ENCODE data around the gene MYRF.

MYRF gene

GRCh38 chr11:61756452-61757212, 4.2 kb downstream of the MYRF start:
- DNase-seq (ENCODE audit: extremely low read depth in 1 of 2, low read depth in 1 of 2): no peak

- DNase-seq (ENCODE audit: extremely low read depth in 1 of 2, low read depth in 1 of 2): no peak
These were observed 4.9 kb downstream of the MYRF start for GRCh38 chr11:61757213-61757862.

- DNase-seq (ENCODE audit: extremely low read depth in 1 of 2, low read depth in 1 of 2): no peak
These were observed 8.5 kb downstream of the MYRF start for GRCh38 chr11:61760946-61761345.

DNA sequence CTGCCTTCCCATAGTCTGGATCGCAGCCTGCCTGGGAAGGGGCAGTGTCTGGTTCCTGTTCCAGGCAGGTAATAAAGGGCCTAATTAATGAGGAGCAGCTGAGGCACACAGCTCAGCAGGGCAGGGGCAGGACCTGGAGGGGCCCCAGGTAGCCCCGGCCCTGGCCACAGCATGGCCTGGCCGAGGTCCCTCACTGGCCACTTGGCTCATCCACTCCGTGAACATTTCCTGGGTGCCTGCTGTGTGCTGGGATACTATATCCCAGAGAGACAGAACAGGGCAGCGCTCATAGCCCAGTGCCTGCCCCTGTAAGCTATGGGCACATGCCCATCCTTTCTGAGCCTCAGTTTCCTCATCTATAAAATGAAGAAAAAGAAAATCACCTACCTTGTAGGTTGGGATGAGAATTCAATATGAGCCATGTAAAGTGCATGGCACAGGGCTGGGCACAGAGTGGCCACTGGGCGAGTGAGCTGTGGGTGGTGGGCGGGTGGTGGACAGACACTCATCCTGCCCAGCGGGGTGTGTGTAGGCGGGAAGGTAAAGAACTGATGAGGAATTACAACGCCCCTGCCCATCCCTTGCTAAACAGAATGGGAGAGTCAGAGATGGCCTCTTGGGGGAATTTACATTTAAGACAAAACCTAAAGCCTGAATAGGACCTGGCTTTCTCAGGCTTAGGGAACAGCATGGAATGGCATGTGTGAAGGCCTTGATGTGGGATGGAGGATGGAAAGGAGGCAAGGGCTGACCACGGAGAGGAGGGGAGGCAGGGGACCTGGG, 9.2 kb downstream of the MYRF start:
- no peak for DNase-seq (ENCODE audit: extremely low read depth in 1 of 2, low read depth in 1 of 2)

DNA sequence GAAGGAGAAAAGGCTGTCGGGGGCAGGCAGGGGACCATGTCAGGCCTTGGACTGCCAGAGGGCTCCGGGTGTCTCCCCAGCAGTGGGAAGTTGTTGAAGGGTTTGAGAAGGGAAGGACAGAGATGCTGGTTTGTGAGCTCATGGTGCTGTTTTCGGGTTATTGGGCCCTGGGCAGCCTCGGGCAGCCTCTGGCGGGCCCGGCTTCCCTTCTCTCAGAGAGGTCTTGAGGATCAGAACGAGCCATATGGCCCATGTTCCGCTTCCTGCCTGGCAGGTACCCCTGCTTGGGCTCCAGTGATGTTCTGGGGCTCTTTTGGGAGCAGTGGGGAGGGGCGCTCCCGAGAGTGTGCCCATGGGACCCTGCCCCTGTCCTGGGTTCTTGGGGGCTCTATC, 9.8 kb downstream of the MYRF start:
- DNase-seq (ENCODE audit: extremely low read depth in 1 of 2, low read depth in 1 of 2): no peak

GRCh38 chr11:61762798-61763197, 10.4 kb downstream of the MYRF start:
- DNase-seq (ENCODE audit: extremely low read depth in 1 of 2, low read depth in 1 of 2): no peak

GRCh38 chr11:61763930-61764605, 11.6 kb downstream of the MYRF start:
- DNase-seq (ENCODE audit: extremely low read depth in 1 of 2, low read depth in 1 of 2): no peak

DNA sequence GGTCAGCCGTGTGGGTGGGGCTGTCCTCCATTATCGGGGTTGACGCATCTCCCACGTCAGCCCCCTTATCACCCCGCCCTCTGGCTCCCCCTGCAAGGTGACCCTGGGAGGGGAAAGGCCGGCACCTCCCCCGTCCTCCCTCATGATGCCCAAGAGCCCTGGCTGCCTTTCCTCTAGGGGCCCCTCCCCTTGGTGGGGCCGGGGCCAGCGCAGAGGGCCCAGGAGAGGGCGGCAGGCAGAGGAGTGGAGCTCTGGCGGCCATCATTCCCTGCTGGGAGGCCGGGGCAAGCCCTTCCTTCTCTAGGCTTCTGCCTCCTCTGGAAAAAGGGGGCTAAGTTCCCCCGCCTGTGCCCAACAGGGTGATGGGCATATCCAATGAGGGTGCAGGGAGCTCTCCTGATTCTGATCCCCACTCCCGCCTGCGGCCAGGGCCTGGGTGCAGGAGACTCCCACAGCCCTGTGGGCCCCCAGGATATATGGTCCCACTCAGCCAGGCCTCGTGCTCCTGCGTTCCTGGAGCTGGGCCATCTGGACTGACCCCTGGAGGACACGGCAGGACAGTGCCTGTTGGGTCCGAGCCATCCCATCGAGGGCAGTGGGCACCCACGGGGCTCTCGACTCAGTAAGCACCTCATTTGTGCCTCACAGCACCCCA, 12.3 kb downstream of the MYRF start:
- no peak for DNase-seq (ENCODE audit: extremely low read depth in 1 of 2, low read depth in 1 of 2)

DNA sequence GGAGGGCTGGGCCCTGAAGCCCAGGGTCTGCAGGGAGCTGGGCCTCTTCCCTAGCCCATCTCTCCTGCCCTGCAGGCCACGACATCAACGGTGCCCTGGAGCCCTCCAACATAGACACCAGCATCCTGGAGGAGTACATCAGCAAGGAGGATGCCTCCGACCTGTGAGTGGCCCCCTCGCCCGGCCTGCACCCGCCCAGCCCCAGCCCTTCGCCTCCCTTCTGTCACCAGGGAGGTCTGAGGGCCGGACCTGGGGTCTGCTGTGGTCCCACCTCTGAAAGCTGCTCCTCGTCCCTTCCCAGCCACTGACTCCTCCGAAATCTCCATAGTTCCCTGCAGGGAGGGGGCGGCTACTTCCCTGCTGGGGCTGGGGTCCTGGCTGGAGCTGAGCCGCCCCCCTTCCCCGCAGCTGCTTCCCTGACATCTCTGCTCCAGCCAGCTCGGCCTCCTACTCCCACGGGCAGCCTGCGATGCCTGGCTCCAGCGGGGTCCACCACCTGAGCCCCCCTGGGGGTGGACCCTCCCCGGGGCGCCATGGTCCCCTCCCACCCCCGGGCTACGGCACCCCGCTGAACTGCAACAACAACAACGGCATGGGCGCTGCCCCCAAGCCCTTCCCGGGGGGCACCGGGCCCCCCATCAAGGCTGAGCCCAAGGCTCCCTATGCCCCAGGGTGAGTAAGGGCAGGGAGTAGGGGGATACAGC, 13.3 kb downstream of the MYRF start:
- DNase-seq (ENCODE audit: extremely low read depth in 1 of 2, low read depth in 1 of 2): no peak

GRCh38 chr11:61766353-61766841, 14.0 kb downstream of the MYRF start:
- no peak for DNase-seq (ENCODE audit: extremely low read depth in 1 of 2, low read depth in 1 of 2)

DNA sequence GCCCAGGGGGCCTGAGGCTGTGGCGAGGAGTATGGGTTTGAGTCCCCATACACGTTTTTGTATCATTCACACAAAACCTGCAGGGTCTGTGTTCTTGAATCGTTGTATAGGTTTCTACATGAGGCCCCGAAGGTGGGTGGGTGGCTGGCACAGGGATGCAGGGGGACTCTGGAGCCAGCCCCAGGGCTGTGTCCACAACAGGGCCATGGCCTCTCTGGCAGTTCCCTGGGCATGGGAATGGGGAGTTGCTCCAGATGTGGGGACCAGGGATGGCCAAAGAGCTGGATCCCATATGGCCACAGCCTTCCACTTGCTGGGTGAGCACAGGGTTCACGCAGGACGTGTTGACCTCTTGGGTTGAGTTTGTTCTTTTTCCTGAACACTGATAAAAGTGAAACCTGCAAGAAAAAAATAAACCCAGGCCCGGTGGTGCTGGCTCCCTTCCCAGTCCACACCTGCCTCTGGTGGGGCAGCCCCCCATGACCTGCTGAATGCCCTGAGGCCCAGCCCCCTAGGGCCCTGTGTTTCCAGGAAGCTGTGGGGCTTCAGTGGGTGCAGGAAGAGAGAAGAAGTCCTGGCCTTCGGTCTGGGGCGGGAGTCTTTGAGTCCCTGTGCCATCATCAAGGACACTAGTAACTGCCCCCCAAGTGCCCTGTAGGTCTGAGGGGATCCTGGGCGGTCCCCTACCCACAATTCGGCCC, 16.1 kb downstream of the MYRF start:
- DNase-seq (ENCODE audit: extremely low read depth in 1 of 2, low read depth in 1 of 2): no peak

DNA sequence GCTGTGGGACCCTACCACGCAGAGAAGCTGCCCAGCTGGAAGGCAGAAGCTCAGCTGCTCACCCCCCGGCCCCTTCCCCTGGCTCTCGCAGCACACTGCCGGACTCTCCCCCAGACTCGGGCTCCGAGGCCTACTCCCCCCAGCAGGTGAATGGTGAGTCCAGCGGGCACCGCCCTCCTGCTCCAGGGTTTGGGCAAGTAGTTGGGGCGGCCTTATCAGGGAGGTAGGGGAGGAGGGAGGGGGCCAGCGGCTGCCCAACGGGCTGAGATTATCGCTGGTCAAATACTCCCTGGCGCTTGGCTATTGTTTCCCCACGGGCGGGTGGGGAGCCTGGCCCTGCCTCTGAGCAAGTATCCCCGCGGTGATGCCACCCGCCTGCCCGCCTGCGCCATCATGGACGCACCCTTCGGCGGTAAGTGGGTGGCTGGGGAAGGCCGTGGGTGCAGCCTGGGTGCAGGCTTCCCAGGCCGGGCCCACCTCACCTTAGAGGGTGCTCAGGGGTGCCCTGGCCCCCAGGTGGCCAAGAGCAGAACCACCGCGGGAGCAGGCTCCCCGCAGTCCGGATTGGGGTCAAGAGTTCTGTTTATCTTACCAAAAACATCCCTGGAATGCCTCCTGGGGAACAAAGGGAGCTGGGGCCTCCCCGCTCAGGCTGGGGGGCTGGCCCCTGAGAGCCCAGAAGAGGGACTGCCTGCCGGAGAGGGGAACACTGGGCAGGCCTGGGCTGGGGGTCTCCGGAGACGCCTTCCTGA, 16.9 kb downstream of the MYRF start:
- DNase-seq (ENCODE audit: extremely low read depth in 1 of 2, low read depth in 1 of 2): no peak

DNA sequence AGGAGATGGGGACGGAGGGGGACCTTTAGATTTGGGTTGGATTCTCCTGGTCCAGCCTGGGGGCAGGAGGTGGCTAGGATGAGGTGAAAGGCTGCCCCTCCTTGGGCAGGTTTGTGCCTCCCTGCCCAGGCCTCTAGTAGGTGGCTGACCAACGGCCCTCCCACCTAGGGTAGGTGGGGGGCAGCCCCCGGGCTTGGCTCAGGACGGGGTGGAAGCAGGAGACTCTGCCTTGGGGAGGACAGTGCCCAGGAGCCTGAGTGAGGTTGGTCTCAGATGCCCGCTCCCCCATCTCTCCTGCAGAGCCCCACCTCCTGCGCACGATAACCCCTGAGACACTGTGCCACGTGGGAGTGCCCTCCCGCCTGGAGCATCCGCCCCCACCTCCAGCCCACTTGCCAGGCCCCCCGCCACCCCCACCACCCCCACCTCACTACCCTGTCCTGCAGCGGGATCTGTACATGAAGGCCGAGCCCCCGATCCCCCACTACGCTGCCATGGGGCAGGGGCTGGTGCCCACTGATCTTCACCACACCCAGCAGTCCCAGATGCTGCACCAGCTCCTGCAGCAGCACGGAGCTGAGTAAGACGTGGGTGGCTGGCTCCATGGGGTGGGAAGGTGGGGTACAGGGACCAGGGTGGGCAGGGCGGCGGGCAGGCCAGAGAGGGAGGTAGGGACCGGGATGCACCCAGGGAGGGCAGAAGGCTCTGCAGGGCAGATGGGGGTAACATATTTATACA, 17.7 kb downstream of the MYRF start:
- DNase-seq (ENCODE audit: extremely low read depth in 1 of 2, low read depth in 1 of 2): no peak

DNA sequence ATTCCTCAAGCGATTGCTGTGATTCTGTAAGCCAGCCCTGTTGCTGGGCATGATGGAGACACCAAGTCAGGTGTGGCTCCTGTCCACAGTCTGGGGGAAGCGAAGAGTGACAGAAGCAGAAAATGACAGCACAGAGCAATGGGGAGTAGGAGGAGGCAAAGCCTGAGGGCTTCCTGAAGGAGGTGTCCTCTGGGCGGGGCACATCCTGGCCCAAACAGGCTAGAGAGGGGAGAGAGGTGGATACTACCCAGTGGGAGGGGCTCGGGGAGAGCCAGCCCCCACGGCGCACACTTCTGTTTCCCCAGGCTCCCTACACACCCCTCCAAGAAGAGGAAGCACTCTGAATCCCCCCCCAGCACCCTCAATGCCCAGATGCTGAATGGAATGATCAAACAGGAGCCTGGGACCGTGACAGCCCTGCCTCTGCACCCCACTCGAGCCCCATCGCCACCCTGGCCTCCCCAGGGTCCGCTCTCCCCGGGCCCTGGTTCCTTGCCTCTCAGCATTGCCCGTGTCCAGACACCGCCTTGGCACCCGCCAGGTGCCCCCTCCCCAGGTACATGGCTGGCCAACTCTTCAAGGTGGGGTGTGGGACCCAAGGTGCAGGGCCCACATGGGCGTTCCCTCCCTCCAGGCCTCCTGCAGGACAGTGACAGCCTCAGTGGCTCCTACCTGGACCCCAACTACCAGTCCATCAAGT, 18.9 kb downstream of the MYRF start:
- no peak for DNase-seq (ENCODE audit: extremely low read depth in 1 of 2, low read depth in 1 of 2)

- DNase-seq (ENCODE audit: extremely low read depth in 1 of 2, low read depth in 1 of 2): no peak
These were observed 19.6 kb downstream of the MYRF start for GRCh38 chr11:61771985-61772455.

GRCh38 chr11:61773356-61773755, 20.9 kb downstream of the MYRF start:
- no peak for DNase-seq (ENCODE audit: extremely low read depth in 1 of 2, low read depth in 1 of 2)

DNA sequence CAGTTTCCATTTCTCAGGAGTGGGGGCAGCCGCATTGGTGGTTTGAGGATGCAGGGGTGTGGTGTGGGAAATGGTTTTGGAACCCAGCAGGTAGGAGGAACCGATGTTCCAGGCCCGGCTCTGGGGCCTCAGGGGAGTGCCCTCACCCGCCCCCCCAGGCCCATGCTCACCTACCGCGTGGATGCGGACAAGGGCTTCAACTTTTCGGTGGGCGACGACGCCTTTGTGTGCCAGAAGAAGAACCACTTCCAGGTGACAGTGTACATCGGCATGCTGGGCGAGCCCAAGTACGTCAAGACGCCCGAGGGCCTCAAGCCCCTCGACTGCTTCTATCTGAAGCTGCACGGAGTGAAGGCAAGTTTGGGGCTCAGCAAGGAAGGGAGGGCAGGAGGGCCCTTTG, 21.4 kb downstream of the MYRF start:
- no peak for DNase-seq (ENCODE audit: extremely low read depth in 1 of 2, low read depth in 1 of 2)
